SK-N-SH (cell line): ENCODE results near the gene TARS1. TPM values are rescaled to one million over a fixed set of nuclear protein-coding genes. Genes with fewer than 3 reads are reported as not detected.
"Not testable (repeated sequence)": the region's sequence is repeated elsewhere in the genome, so short reads cannot be mapped to it uniquely, and the experiment has no call there.

Source experiments
- CTCF ChIA-PET: fragments of 300-600, 350-600 bp; formaldehyde crosslinking; extraction: SDS; loops from one replicate; lab custom pipeline; 2021; lab: Yijun Ruan, JAX
- POLR2A ChIA-PET: fragments of 350-600 bp; sonication (Branson Sonifier 250); formaldehyde crosslinking; extraction: SDS; loops from one replicate; lab custom pipeline; 2020; ENCODE audit warnings: antibody characterized with exemption, inconsistent platforms; lab: Yijun Ruan, JAX
- DNase-seq: peaks from one replicate; pipeline ENCODE4 v3.0.0; 2012
- H2AFZ ChIP-seq: fragments of 200-600 bp; sonication (generic); 2 replicates; pipeline ENCODE4 v1.8.1; 2016; ENCODE audit warnings: antibody characterized with exemption, mild to moderate bottlenecking, low read depth
- H3F3A ChIP-seq: fragments of 200-600 bp; sonication (generic); replicated peaks from 2 replicates; pipeline ENCODE3; 2016; ENCODE audit warnings: antibody characterized with exemption, mild to moderate bottlenecking; ENCODE audit not compliant: insufficient read depth
- H3K27ac ChIP-seq, 2 experiments: fragments of 200-500 bp in 1 of 2; fragments of 200-600 bp in 1 of 2; sonication (Bioruptor generic) in 1 of 2; sonication (generic), shearing (Covaris generic) in 1 of 2; 2 replicates each; pipeline versions ENCODE4 v1.5.1 to v1.6.1; 2014 to 2016; ENCODE audit warnings: low read depth in 2 of 2, inconsistent platforms in 1 of 2, low read length in 1 of 2, mild to moderate bottlenecking in 1 of 2, mixed read lengths in 1 of 2
- H3K27me3 ChIP-seq: fragments of 200-600 bp; sonication (generic), shearing (Covaris generic); 2 replicates; pipeline ENCODE4 v1.6.1; 2016; ENCODE audit warnings: mixed run types; ENCODE audit not compliant: insufficient read depth
- H3K36me3 ChIP-seq, 2 experiments: fragments of 200-500 bp in 1 of 2; fragments of 200-600 bp in 1 of 2; sonication (Bioruptor generic) in 1 of 2; sonication (generic) in 1 of 2; replicated peaks in 1 of 2; 2 replicates each; pipeline versions ENCODE3 to v1.5.1; 2014 to 2016; ENCODE audit warnings: low read length in 1 of 2, mild to moderate bottlenecking in 1 of 2; ENCODE audit not compliant: insufficient read depth in 2 of 2, control insufficient read depth in 1 of 2
- H3K4me1 ChIP-seq, 2 experiments: fragments of 200-500 bp in 1 of 2; fragments of 200-600 bp in 1 of 2; sonication (Bioruptor generic) in 1 of 2; sonication (generic), shearing (Covaris generic) in 1 of 2; 2 replicates each; pipeline versions ENCODE4 v1.5.1 to v1.6.1; 2014 to 2016; ENCODE audit warnings: low read depth in 1 of 2, low read length in 1 of 2, mixed run types in 1 of 2; ENCODE audit not compliant: insufficient read depth in 2 of 2, control insufficient read depth in 1 of 2
- H3K4me2 ChIP-seq: fragments of 200-600 bp; sonication (generic), shearing (Covaris generic); 2 replicates; pipeline ENCODE4 v1.6.1; 2017; ENCODE audit warnings: mixed run types
- H3K4me3 ChIP-seq, 2 experiments: fragments of 200-500 bp in 1 of 2; fragments of 200-600 bp in 1 of 2; sonication (Bioruptor generic) in 1 of 2; sonication (generic), shearing (Covaris generic) in 1 of 2; 2 replicates each; pipeline versions ENCODE4 v1.5.1 to v1.8.1; 2014 to 2016; ENCODE audit warnings: low read depth in 2 of 2, inconsistent platforms in 1 of 2, low read length in 1 of 2, mild to moderate bottlenecking in 1 of 2, mixed read lengths in 1 of 2, moderate library complexity in 1 of 2
- H3K79me2 ChIP-seq: fragments of 200-600 bp; sonication (generic); 2 replicates; pipeline ENCODE4 v1.8.1; 2017; ENCODE audit warnings: mild to moderate bottlenecking; ENCODE audit not compliant: insufficient read depth
- H3K9ac ChIP-seq: fragments of 200-600 bp; sonication (generic); 2 replicates; pipeline ENCODE4 v1.6.1; 2017; ENCODE audit warnings: mixed run types
- H3K9me2 ChIP-seq: fragments of 200-600 bp; sonication (generic); 2 replicates; pipeline ENCODE4 v1.6.1; 2017; ENCODE audit warnings: mixed run types
- H3K9me3 ChIP-seq: fragments of 200-600 bp; sonication (generic); 2 replicates; pipeline ENCODE4 v1.6.1; 2017; ENCODE audit warnings: mixed run types, mild to moderate bottlenecking, moderate library complexity
- H4K20me1 ChIP-seq: fragments of 200-600 bp; sonication (generic); 2 replicates; pipeline ENCODE4 v1.6.1; 2017; ENCODE audit warnings: mild to moderate bottlenecking, mixed run types; ENCODE audit not compliant: insufficient read depth
- CTCF ChIP-seq: fragments of 200-600 bp; sonication (generic); IDR thresholded peaks from 2 replicates; pipeline ENCODE4 v1.6.1; 2017; ENCODE audit warnings: antibody characterized with exemption, mild to moderate bottlenecking, moderate library complexity
- EP300 ChIP-seq, 2 experiments: IDR thresholded peaks; 2 replicates each; pipeline versions ENCODE4 v1.4.0 to v1.6.1; 2012; ENCODE audit warnings: borderline replicate concordance in 1 of 2, low read depth in 1 of 2, low read length in 1 of 2
- EZH2phosphoT487 ChIP-seq: fragments of 200-600 bp; sonication (generic); IDR thresholded peaks from 2 replicates; pipeline ENCODE4 v1.6.1; 2017; ENCODE audit warnings: low read depth, mixed run types, mild to moderate bottlenecking, antibody characterized with exemption, moderate library complexity, borderline replicate concordance
- GABPA ChIP-seq: IDR thresholded peaks from 2 replicates; pipeline ENCODE4 v1.4.0; 2012; ENCODE audit warnings: low read depth, mild to moderate bottlenecking
- MEF2A ChIP-seq: IDR thresholded peaks from 2 replicates; pipeline ENCODE4 v1.4.0; 2012; ENCODE audit warnings: low read depth, borderline replicate concordance
- MXI1 ChIP-seq: IDR thresholded peaks from 2 replicates; pipeline ENCODE4 v1.6.1; 2012; ENCODE audit warnings: mild to moderate bottlenecking, low read depth, low read length, improper control_type of control experiment
- NRF1 ChIP-seq: IDR thresholded peaks from 2 replicates; pipeline ENCODE4 v1.6.1; 2012; ENCODE audit warnings: low read depth, mild to moderate bottlenecking, low read length
- POLR2AphosphoS5 ChIP-seq: IDR thresholded peaks from 2 replicates; pipeline ENCODE4 v1.6.1; 2012; ENCODE audit warnings: low read depth, low read length
- RAD21 ChIP-seq: IDR thresholded peaks from 2 replicates; pipeline ENCODE4 v1.6.1; 2012; ENCODE audit warnings: mild to moderate bottlenecking, low read length
- RCOR1 ChIP-seq: fragments of 150-350 bp; IDR thresholded peaks from 2 replicates; pipeline ENCODE4 v1.6.1; 2017; ENCODE audit warnings: antibody characterized with exemption, low read length
- SMC3 ChIP-seq: IDR thresholded peaks from 2 replicates; pipeline ENCODE4 v1.6.1; 2012; ENCODE audit warnings: low read depth, low read length, improper control_type of control experiment
- TAF1 ChIP-seq: IDR thresholded peaks from 2 replicates; pipeline ENCODE4 v1.6.1; 2012; ENCODE audit warnings: low read depth, mild to moderate bottlenecking, low read length, moderate library complexity, borderline replicate concordance
- USF1 ChIP-seq: IDR thresholded peaks from 2 replicates; pipeline ENCODE4 v1.4.0; 2012; ENCODE audit warnings: low read depth, borderline replicate concordance
- ZBTB33 ChIP-seq: IDR thresholded peaks from 2 replicates; pipeline ENCODE4 v1.4.0; 2012; ENCODE audit warnings: low read depth, borderline replicate concordance
- WGBS: methylation state at CpG from one replicate; pipeline ENCODE4 v1.1.6; 2017; ENCODE audit warnings: low lambda C conversion rate; 5-methylcytosine and 5-hydroxymethylcytosine counted together
- polyA plus RNA-seq, 3 experiments: library from polyadenylated mRNA; depleted of rRNA; stranded (reverse); fragments of >200 nt; gene quantifications; 2 replicates each; pipeline ENCODE4 v1.2.3, GENCODE V29; 2012

Gene TARS1
- polyA plus RNA-seq, 1 of the 3 experiments (the other 2 are of a cell fraction): 58.4 TPM

GRCh38 chr5:33433303-33434240 is 7.2 kb upstream of the TARS1 start:
- Histone ChIP-seq H3K4me1 (no peaks in the 10 kb centered on the region), H3F3A (peaks cover 6% of the 10 kb centered on the region), H3K4me3 (no peak overlapping the region), H3K9me3 (no peaks in the 10 kb centered on the region), H3K4me2 (no peak overlapping the region), H4K20me1 (no peaks in the 10 kb centered on the region), H2AFZ (no peak overlapping the region), H3K79me2 (peaks cover 9% of the 10 kb centered on the region; the same call in 1 of the 2 replicates), H3K27ac (no peak overlapping the region), H3K9me2 (no peaks in the 10 kb centered on the region), H3K36me3 (no peaks in the 10 kb centered on the region), H3K27me3 (no peaks in the 10 kb centered on the region), H3K9ac (no peak overlapping the region)
- WGBS: 48% methylated on average over 4 of the region's 4 CpGs
- CTCF ChIA-PET: interaction anchor here (0.5 to 4.2 kb wide), 5 partner anchors 10 to 536 kb away, joined by 3 to 34 read pairs (median 15); partner anchors contain the start of gene RXFP3
- no peak for DNase-seq
- no peak for TF ChIP-seq TAF1
- POLR2A ChIA-PET: no interaction called here

GRCh38 chr5:33435893-33436490 is 4.8 kb upstream of the TARS1 start:
- H3K4me1 ChIP-seq, H3K27me3 ChIP-seq, H3K4me2 ChIP-seq, H3K4me3 ChIP-seq, H3K9me2 ChIP-seq, H4K20me1 ChIP-seq, POLR2A ChIA-PET, H2AFZ ChIP-seq, H3K27ac ChIP-seq, H3K36me3 ChIP-seq, H3K9ac ChIP-seq, H3K9me3 ChIP-seq: not testable (repeated sequence)
- CTCF ChIA-PET: interaction anchor here (0.6 to 4.2 kb wide), 27 partner anchors 9 to 1044 kb away, joined by 3 to 34 read pairs (median 3); partner anchors contain the start of gene RXFP3
- WGBS: 23% methylated on average over 5 of the region's 5 CpGs
- peaks cover 14% of the 10 kb centered on the region for H3F3A ChIP-seq
- peaks cover 21% of the 10 kb centered on the region for H3K79me2 ChIP-seq
- peak; percentile 55 for DNase-seq
- peak; percentile 89 for TF ChIP-seq RAD21
- peak; percentile 79 for TF ChIP-seq SMC3
- peak; percentile 82 for TF ChIP-seq CTCF
- TF ChIP-seq RCOR1: 0 out of 2 replicates have a peak, but pooled peaks have one; percentile 14

GRCh38 chr5:33438996-33439395 is 1.8 kb upstream of the TARS1 start:
- H4K20me1 ChIP-seq: peaks cover 25% of the 10 kb centered on the region
- H2AFZ ChIP-seq: no peak overlapping the region
- H3F3A ChIP-seq: peaks cover 32% of the 10 kb centered on the region
- no peaks in the 10 kb centered on the region for H3K9me2 ChIP-seq
- CTCF ChIA-PET: interaction anchor here (2.2 kb wide), 1 partner anchor 496 kb away, joined by 16 read pairs; no protein-coding TSS in a partner anchor
- H3K9ac ChIP-seq: peak overlapping the region; percentile 92; the same call in 1 of the 2 replicates
- POLR2A ChIA-PET: no interaction called here
- peaks cover 2 to 4% of the 10 kb centered on the region in 2 experiments for H3K36me3 ChIP-seq
- peak overlapping the region; percentile 82 for H3K4me2 ChIP-seq
- peaks cover 51% of the 10 kb centered on the region for H3K79me2 ChIP-seq
- 62% methylated on average over 6 of the region's 6 CpGs for WGBS
- DNase-seq: no peak
- peak overlapping the region; percentile 90 to 94 for H3K4me3 ChIP-seq
- H3K27ac ChIP-seq: peak overlapping the region; percentile 99; a peak in 2 of 4 replicates
- H3K9me3 ChIP-seq: no peaks in the 10 kb centered on the region
- peaks cover 5 to 7% of the 10 kb centered on the region in 2 experiments; a peak in 3 of 4 replicates for H3K4me1 ChIP-seq
- H3K27me3 ChIP-seq: no peaks in the 10 kb centered on the region
- TF ChIP-seq USF1 (no peak), EZH2phosphoT487 (no peak), POLR2AphosphoS5 (no peak), NRF1 (no peak), ZBTB33 (no peak), EP300 (IDR thresholded peaks at IDR 0.05; ENCODE audit: borderline replicate concordance in 1 of 2, low read depth in 1 of 2, low read length in 1 of 2) (no peak), MEF2A (no peak), GABPA (no peak), MXI1 (no peak)
